ENCODE data around the gene AURKAIP1.

AURKAIP1 gene

GRCh38 chr1:1329304-1330210, 45.5 kb downstream of the AURKAIP1 start:
- H2BK120ac ChIP-seq (ENCODE audit: low read depth, low read length), result no peak overlapping the region
- H3K18ac ChIP-seq (ENCODE audit: low read depth in 1 of 2, low read length in 2 of 2), result no peak overlapping the region
- no peak overlapping the region for H2BK12ac ChIP-seq (ENCODE audit: low read length in 2 of 2)
- no peak overlapping the region for H2BK5ac ChIP-seq (ENCODE audit: low read depth, low read length, poor library complexity, severe bottlenecking)
- peak overlapping the region in 1 of 2 experiments; percentile 30 for H3K4me3 ChIP-seq (ENCODE audit: insufficient read depth in 1 of 2, low read depth in 1 of 2, low read length in 2 of 2)
- peaks cover 13% of the 10 kb centered on the region for H3K79me1 ChIP-seq (replicated peaks; ENCODE audit: low read length, poor library complexity, severe bottlenecking)
- no peak overlapping the region for H2AFZ ChIP-seq (ENCODE audit: low read depth, low read length)
- peaks cover 51% of the 10 kb centered on the region for H3K4me1 ChIP-seq (ENCODE audit: control insufficient read depth, insufficient read depth, low read depth, low read length)
- H4K8ac ChIP-seq (ENCODE audit: low read length), result peak overlapping the region; percentile 24
- no peak overlapping the region for H3K4me2 ChIP-seq (ENCODE audit: low read length, poor library complexity, severe bottlenecking)
- no peak overlapping the region for H3K4ac ChIP-seq (ENCODE audit: low read depth in 1 of 2, low read length in 2 of 2)
- H3K9ac ChIP-seq (ENCODE audit: low read length), result no peak overlapping the region
- H2BK15ac ChIP-seq (ENCODE audit: low read depth, poor library complexity, severe bottlenecking), result no peak overlapping the region
- peak overlapping the region in 1 of 2 experiments; percentile 37 for H3K14ac ChIP-seq (ENCODE audit: low read length in 2 of 2)
- DNase-seq, result no peak
- H3K36me3 ChIP-seq (ENCODE audit: control insufficient read depth in 1 of 2, insufficient read depth in 2 of 2, low read depth in 1 of 2, low read length in 2 of 2), result peaks cover 12 to 74% of the 10 kb centered on the region in 2 experiments
- H3K27me3 ChIP-seq (ENCODE audit: control insufficient read depth in 1 of 2, insufficient read depth in 1 of 2, low read length in 2 of 2), result no peaks in the 10 kb centered on the region
- no peak overlapping the region for H3K23ac ChIP-seq (ENCODE audit: low read length in 2 of 2)
- no peak overlapping the region for H3K27ac ChIP-seq (ENCODE audit: low read length, poor library complexity, severe bottlenecking)
- peak overlapping the region; percentile 83 for H4K91ac ChIP-seq (ENCODE audit: low read length)
- H3K9me3 ChIP-seq (ENCODE audit: control insufficient read depth, low read length), result no peaks in the 10 kb centered on the region
- 96% methylated on average over 58 of the region's 58 CpGs for WGBS
- no peak overlapping the region for H2AK5ac ChIP-seq (ENCODE audit: low read length, severe bottlenecking)

GRCh38 chr1:1328254-1328653, 46.8 kb downstream of the AURKAIP1 start:
- Histone ChIP-seq H3K27me3 (ENCODE audit: control insufficient read depth in 1 of 2, insufficient read depth in 1 of 2, low read length in 2 of 2) (no peaks in the 10 kb centered on the region), H2BK12ac (ENCODE audit: low read length in 2 of 2) (no peak overlapping the region), H2BK15ac (ENCODE audit: low read depth, poor library complexity, severe bottlenecking) (no peak overlapping the region), H2AFZ (ENCODE audit: low read depth, low read length) (no peak overlapping the region), H3K14ac (ENCODE audit: low read length in 2 of 2) (no peak overlapping the region), H4K91ac (ENCODE audit: low read length) (no peak overlapping the region), H3K36me3 (ENCODE audit: control insufficient read depth in 1 of 2, insufficient read depth in 2 of 2, low read depth in 1 of 2, low read length in 2 of 2) (peaks cover 12 to 61% of the 10 kb centered on the region in 2 experiments), H3K4me1 (ENCODE audit: control insufficient read depth, insufficient read depth, low read depth, low read length) (peaks cover 55% of the 10 kb centered on the region), H3K9me3 (ENCODE audit: control insufficient read depth, low read length) (no peaks in the 10 kb centered on the region), H3K18ac (ENCODE audit: low read depth in 1 of 2, low read length in 2 of 2) (no peak overlapping the region), H3K79me1 (replicated peaks; ENCODE audit: low read length, poor library complexity, severe bottlenecking) (peaks cover 13% of the 10 kb centered on the region), H2AK5ac (ENCODE audit: low read length, severe bottlenecking) (no peak overlapping the region), H2BK120ac (ENCODE audit: low read depth, low read length) (no peak overlapping the region), H3K27ac (ENCODE audit: low read length, poor library complexity, severe bottlenecking) (no peak overlapping the region), H3K4me3 (ENCODE audit: insufficient read depth in 1 of 2, low read depth in 1 of 2, low read length in 2 of 2) (no peak overlapping the region), H4K8ac (ENCODE audit: low read length) (no peak overlapping the region), H3K4ac (ENCODE audit: low read depth in 1 of 2, low read length in 2 of 2) (no peak overlapping the region), H3K23ac (ENCODE audit: low read length in 2 of 2) (no peak overlapping the region), H3K4me2 (ENCODE audit: low read length, poor library complexity, severe bottlenecking) (no peak overlapping the region), H2BK5ac (ENCODE audit: low read depth, low read length, poor library complexity, severe bottlenecking) (no peak overlapping the region), H3K9ac (ENCODE audit: low read length) (no peak overlapping the region)
- 92% methylated on average over 15 of the region's 15 CpGs for WGBS
- DNase-seq, result no peak

DNA sequence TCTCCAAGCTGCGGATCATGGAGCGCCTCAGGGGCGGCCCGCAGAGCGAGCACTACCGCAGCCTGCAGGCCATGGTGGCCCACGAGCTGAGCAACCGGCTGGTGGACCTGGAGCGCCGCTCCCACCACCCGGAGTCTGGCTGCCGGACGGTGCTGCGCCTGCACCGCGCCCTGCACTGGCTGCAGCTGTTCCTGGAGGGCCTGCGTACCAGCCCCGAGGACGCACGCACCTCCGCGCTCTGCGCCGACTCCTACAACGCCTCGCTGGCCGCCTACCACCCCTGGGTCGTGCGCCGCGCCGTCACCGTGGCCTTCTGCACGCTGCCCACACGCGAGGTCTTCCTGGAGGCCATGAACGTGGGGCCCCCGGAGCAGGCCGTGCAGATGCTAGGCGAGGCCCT, 47.7 kb downstream of the AURKAIP1 start:
- WGBS, result 95% methylated on average over 40 of the region's 40 CpGs
- no peak overlapping the region for H3K4ac ChIP-seq (ENCODE audit: low read depth in 1 of 2, low read length in 2 of 2)
- H3K9ac ChIP-seq (ENCODE audit: low read length), result no peak overlapping the region
- H3K23ac ChIP-seq (ENCODE audit: low read length in 2 of 2), result no peak overlapping the region
- peaks cover 58% of the 10 kb centered on the region for H3K4me1 ChIP-seq (ENCODE audit: control insufficient read depth, insufficient read depth, low read depth, low read length)
- H2BK5ac ChIP-seq (ENCODE audit: low read depth, low read length, poor library complexity, severe bottlenecking), result no peak overlapping the region
- no peak for DNase-seq
- peaks cover 12 to 58% of the 10 kb centered on the region in 2 experiments for H3K36me3 ChIP-seq (ENCODE audit: control insufficient read depth in 1 of 2, insufficient read depth in 2 of 2, low read depth in 1 of 2, low read length in 2 of 2)
- no peak overlapping the region for H2BK12ac ChIP-seq (ENCODE audit: low read length in 2 of 2)
- H3K4me2 ChIP-seq (ENCODE audit: low read length, poor library complexity, severe bottlenecking), result no peak overlapping the region
- no peaks in the 10 kb centered on the region for H3K27me3 ChIP-seq (ENCODE audit: control insufficient read depth in 1 of 2, insufficient read depth in 1 of 2, low read length in 2 of 2)
- H3K9me3 ChIP-seq (ENCODE audit: control insufficient read depth, low read length), result no peaks in the 10 kb centered on the region
- no peak overlapping the region for H4K8ac ChIP-seq (ENCODE audit: low read length)
- no peak overlapping the region for H2AFZ ChIP-seq (ENCODE audit: low read depth, low read length)
- H2BK15ac ChIP-seq (ENCODE audit: low read depth, poor library complexity, severe bottlenecking), result no peak overlapping the region
- no peak overlapping the region for H3K4me3 ChIP-seq (ENCODE audit: insufficient read depth in 1 of 2, low read depth in 1 of 2, low read length in 2 of 2)
- no peak overlapping the region for H2BK120ac ChIP-seq (ENCODE audit: low read depth, low read length)
- no peak overlapping the region for H4K91ac ChIP-seq (ENCODE audit: low read length)
- no peak overlapping the region for H3K27ac ChIP-seq (ENCODE audit: low read length, poor library complexity, severe bottlenecking)
- no peak overlapping the region for H3K14ac ChIP-seq (ENCODE audit: low read length in 2 of 2)
- peaks cover 13% of the 10 kb centered on the region for H3K79me1 ChIP-seq (replicated peaks; ENCODE audit: low read length, poor library complexity, severe bottlenecking)
- H2AK5ac ChIP-seq (ENCODE audit: low read length, severe bottlenecking), result no peak overlapping the region
- no peak overlapping the region for H3K18ac ChIP-seq (ENCODE audit: low read depth in 1 of 2, low read length in 2 of 2)

DNA sequence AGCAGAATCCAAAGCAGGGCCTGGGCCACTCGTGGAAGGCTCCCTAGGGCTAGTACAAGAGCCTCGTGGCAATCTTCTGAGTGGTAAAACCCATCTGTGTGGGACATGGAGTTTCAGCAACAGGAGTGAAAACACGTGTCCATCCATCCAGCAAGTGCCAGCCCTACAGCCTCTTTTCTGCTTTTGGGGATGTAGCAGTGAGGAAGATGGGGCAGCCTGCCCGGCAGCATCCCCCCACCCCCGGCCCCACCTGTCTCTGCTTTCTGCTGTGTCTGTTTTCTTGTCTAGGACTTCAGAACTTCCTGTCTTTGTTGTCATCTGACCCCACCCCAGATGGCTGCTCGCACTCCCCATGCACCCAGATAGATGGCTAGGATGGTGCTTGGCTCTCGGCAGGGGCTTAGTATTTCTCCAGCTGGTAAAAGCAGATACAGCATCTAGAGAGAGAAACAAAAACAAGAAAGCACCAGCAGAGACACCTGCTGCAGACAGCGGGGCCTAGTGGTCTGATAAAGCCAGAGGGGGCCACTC, 48.9 kb downstream of the AURKAIP1 start:
- H2AK5ac ChIP-seq (ENCODE audit: low read length, severe bottlenecking), result no peak overlapping the region
- H3K9me3 ChIP-seq (ENCODE audit: control insufficient read depth, low read length), result no peaks in the 10 kb centered on the region
- no peak overlapping the region for H3K18ac ChIP-seq (ENCODE audit: low read depth in 1 of 2, low read length in 2 of 2)
- H2BK12ac ChIP-seq (ENCODE audit: low read length in 2 of 2), result no peak overlapping the region
- no peak overlapping the region for H2AFZ ChIP-seq (ENCODE audit: low read depth, low read length)
- H3K4ac ChIP-seq (ENCODE audit: low read depth in 1 of 2, low read length in 2 of 2), result no peak overlapping the region
- H3K4me2 ChIP-seq (ENCODE audit: low read length, poor library complexity, severe bottlenecking), result peak overlapping the region; percentile 20
- H3K36me3 ChIP-seq (ENCODE audit: control insufficient read depth in 1 of 2, insufficient read depth in 2 of 2, low read depth in 1 of 2, low read length in 2 of 2), result peaks cover 12 to 64% of the 10 kb centered on the region in 2 experiments
- no peak for DNase-seq
- 88% methylated on average over 8 of the region's 8 CpGs for WGBS
- no peaks in the 10 kb centered on the region for H3K27me3 ChIP-seq (ENCODE audit: control insufficient read depth in 1 of 2, insufficient read depth in 1 of 2, low read length in 2 of 2)
- H4K8ac ChIP-seq (ENCODE audit: low read length), result no peak overlapping the region
- H3K4me3 ChIP-seq (ENCODE audit: insufficient read depth in 1 of 2, low read depth in 1 of 2, low read length in 2 of 2), result peak overlapping the region in 1 of 2 experiments; percentile 88
- H3K14ac ChIP-seq (ENCODE audit: low read length in 2 of 2), result no peak overlapping the region
- H3K27ac ChIP-seq (ENCODE audit: low read length, poor library complexity, severe bottlenecking), result no peak overlapping the region
- H2BK5ac ChIP-seq (ENCODE audit: low read depth, low read length, poor library complexity, severe bottlenecking), result no peak overlapping the region
- peak overlapping the region; percentile 93 for H3K9ac ChIP-seq (ENCODE audit: low read length)
- H3K4me1 ChIP-seq (ENCODE audit: control insufficient read depth, insufficient read depth, low read depth, low read length), result peaks cover 58% of the 10 kb centered on the region
- no peak overlapping the region for H2BK120ac ChIP-seq (ENCODE audit: low read depth, low read length)
- peaks cover 13% of the 10 kb centered on the region for H3K79me1 ChIP-seq (replicated peaks; ENCODE audit: low read length, poor library complexity, severe bottlenecking)
- no peak overlapping the region for H4K91ac ChIP-seq (ENCODE audit: low read length)
- no peak overlapping the region for H3K23ac ChIP-seq (ENCODE audit: low read length in 2 of 2)
- H2BK15ac ChIP-seq (ENCODE audit: low read depth, poor library complexity, severe bottlenecking), result no peak overlapping the region

Data from mesenchymal stem cell (in vitro differentiated cells and primary cell).